HG02642 (cell line): ENCODE data around the gene FAF1.
"Not testable (repeated sequence)": the region's sequence is repeated elsewhere in the genome, so short reads cannot be mapped to it uniquely, and the experiment has no call there.

Source experiments
- ATAC-seq: cut with Tn5 transposase; IDR thresholded peaks from one replicate; pipeline ENCODE4 v1.9.1; 2021; ENCODE audit warnings: mild to moderate bottlenecking; ENCODE audit not compliant: unreplicated experiment, poor library complexity

The FAF1 gene

DNA sequence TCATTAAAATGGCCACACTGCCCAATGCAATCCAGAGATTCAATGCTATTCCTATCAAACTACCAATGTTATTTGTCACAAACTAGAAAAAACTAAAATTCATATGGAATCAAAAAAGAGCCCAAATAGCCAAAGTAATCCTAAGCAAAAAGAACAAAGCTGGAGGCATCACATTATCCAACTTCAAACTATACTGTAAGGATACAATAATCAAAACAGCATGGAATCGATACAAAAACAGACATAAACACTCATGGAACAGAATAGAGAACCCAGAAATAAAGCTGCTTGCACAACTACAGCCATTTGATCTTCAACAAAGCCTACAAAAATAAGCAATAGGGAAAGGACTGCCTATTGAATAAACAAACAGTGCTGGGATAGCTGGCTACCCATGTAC, 100.4 kb downstream of the FAF1 start:
- ATAC-seq = no peak

DNA sequence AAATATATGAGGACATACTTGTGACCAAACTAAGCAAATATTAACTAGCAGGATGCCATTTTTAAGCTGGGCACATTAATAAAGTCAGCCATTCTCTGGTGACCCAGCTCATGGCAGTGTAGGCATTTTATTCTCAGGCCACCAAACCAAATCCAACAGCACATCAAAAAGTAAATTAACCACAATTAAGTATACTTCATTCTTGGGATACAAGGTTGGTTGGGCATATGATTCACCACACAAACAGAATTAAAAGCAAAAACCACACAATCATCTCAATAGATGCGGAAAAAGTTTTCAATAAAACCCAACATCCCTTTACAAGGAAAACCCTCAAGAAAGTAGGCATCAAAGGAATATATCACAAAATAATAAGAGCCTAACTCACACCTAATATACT, 101.3 kb downstream of the FAF1 start:
- no peak for ATAC-seq

DNA sequence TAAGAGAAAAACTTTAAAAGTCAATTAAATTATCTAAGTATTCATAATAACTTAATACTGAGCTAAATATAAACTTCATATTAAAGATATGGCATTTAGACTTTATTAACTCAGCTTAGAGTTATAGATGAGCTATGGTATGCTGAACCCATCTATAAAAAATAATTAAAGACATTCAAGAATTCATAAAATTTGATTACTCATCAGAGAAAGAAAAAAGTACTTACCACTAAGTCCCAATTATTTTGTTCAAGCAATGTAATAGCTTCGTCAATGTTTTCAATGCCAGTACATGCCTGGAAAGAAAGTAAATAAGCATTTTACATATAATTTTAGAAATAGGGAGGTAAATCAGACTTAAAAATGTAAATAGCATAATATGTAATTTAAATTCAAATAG, 102.4 kb downstream of the FAF1 start:
- ATAC-seq = no peak

DNA sequence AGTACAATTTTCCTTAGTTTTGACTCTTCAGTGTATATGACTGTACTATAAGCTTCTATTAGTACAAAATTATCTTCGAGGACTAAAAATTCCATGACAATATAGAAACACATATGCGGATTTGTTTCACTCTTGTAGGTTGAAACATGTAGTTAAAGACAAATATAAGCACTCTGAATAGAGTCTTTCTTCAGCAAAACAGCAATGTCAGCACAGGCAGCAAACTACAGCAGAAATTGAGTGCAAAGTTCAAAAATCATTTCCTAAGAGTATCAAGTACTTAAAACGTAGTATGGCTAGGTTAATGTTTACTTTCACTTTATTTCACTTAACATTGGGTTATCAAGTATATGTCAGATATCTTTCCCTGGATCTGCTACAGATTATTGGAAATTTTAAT, 106.7 kb downstream of the FAF1 start:
- no peak for ATAC-seq

DNA sequence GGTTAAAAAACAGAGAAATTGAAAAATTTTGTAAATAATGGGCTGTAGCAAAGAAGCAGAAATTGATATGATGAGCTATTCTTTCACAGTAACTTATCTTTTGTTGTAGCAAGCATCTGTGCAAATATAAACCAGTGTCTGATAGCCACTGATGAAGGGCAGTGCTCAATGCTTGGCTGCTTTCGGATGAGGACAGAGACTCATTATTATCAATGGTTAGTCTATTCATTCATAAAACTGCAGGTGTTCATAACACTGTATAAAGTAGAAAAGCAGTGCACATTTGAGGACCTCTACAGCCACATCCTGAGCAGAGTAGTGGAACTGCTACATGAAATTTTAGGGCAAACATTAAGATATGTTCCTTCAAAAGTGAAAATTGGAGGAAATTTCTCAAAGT, 107.2 kb downstream of the FAF1 start:
- ATAC-seq = no peak

DNA sequence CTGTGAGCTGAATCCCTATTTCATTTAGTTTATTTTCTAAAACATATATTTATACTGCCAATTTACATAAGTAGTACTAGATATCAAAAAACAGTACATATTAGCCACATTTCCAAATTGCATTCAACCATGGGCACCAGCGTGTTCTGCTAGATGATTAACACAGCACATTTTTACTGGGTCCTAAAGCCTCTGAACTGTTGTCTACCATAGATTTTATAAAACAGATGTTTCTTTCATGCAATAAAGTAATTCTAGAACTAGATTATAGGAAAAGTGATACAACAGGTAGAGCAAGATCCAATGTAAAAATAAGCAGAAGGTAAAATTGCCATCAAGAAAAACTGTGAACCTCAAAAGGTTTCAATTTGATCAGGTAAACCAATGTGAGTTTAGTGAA, 108.6 kb downstream of the FAF1 start:
- ATAC-seq = no peak

DNA sequence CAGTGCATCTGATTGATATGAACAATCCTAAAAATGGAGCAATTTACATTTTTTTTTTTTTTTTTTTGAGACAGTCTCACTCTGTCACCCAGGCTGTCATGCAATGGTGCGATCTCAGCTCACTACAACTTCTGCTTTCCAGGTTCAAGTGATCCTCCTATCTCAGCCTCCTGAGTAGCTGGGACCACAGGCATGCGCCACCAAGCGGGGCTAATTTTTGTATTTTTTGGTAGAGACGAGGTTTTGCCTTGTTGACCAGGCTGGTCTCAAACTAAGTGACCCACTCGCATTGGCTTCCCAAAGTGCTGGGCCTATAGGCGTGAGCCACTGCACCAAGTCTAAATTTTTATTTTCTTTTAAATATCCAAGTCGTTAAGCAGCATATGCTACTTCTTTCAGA, 109.0 kb downstream of the FAF1 start:
- no peak for ATAC-seq

DNA sequence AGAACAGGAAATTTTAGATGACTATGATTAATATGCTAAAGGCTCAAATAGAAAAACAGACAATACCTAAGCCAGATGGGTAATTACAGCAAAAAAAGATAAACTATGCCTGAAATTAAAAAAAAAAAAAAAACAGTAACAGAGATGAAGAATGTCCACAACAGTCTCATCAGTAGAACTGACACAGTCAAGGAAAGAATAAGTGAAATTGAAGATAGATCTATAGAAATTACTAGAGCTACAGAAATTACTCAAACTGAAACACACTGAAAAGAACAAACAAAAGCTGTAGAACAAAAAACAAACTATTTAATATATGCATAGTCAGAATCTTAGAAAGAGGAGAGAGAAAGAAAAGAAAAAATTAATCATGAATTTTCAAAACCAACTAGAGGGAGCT, 112.8 kb downstream of the FAF1 start:
- ATAC-seq = no peak

DNA sequence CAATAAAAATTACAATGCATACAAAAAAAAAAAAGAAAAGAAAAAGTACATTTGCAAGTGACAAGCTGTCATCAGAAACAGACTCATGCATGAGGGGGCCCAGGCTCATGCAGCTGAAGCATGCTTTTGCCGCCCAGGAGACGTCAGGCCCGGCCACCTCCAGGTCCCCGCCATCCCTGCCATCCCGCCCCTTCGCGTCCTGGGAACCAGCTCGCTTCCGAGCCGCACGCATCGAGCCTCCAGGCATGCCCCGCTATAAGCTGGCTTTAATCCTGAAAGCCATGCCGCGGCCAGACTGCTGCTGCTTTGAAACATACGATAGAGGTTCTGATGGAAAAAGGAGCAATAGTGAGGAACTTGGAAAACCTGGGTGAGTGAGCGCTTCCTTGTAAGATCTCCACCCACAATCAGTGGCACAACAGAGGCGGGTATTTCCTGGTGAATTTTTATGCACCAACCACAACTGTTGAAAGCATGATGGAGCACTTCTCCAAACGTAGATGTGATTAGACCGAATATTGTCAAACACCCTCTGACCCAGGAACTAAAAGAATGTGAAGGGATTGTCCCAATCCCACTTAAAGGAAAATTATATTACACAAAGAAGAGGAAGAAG, 113.7 kb downstream of the FAF1 start:
- ATAC-seq = no peak

DNA sequence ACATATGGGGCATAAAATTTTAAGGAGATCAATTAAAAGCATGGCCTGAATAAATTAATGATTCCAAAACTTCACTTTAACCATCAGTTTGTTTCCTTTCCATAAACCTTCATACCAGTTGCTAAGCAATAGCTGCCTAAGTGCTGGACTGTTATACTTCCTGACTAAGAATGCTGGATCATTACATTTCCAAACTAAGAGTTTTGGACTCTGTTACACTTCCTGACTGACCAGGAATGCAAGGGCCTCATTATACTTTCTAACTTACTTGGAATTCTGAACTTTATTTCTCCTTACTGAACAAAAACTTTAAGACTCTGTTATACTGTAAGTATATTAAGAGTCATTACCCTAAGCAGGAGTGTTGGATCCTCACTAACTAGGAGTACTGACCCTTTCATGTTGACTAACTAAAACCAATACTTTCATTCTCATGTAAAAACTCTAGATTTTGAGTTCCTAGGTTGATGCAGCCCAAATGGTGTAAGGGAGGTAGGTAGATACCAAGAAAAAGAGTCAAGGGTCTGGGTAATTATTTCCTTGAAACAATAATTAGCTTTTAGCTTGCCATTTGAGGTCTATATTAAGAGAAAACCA, 118.2 kb downstream of the FAF1 start:
- ATAC-seq = no peak

DNA sequence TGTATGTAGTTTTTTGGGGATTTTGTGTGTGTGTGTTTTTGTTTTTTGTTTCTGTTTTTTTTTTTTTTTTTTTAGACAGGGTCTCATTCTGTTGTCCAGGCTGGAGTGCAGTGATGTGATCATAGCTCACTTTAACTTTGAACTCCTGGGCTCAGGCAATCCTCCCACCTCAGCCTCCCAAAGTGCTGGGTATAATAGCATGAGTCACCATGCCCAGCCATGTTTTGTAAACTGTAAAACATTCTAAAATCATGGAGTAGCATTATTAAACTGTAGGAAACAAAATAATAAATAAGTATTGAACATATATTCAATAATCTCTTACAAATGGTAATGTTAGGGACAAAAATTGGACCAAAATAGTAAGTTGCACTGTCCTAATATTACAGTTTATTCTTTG, 124.0 kb downstream of the FAF1 start:
- ATAC-seq = no peak

DNA sequence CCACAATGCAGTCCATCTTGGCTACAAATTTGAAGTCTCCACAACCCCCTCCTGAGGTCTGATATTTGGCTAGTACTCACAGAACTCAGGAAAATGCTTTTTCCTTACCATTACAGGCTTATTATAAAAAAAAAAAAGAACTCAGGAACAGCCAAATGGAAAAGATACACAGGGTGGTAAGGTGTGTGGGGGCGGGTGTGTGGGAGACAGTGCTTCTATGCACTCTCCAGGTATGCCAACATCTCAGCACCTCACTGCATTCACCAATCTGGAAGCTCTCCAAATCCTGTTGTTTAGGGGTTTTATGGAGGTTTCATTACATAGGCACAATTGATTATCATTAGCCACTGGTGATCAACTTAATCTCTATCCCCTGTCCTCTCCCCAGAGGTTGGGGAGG, 126.9 kb downstream of the FAF1 start:
- ATAC-seq = no peak

DNA sequence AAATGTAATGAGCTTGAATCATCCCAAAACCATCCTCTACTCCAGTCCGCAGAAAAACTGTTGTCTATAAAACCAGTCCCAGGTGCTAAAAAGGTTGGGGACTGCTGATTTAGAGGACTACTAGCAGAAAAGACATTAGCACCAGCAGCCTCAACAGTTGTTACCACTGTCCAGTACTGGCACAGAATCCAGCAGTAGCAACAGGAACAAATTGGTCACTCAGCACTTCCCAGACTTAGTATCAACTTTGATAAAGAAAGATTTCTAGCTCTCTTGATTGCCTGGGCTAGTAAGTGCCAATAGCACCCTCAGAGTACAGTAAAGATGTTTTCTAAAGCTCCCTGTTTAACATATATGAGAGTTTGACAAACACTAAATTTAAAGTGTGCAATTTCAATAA, 127.9 kb downstream of the FAF1 start:
- no peak for ATAC-seq

DNA sequence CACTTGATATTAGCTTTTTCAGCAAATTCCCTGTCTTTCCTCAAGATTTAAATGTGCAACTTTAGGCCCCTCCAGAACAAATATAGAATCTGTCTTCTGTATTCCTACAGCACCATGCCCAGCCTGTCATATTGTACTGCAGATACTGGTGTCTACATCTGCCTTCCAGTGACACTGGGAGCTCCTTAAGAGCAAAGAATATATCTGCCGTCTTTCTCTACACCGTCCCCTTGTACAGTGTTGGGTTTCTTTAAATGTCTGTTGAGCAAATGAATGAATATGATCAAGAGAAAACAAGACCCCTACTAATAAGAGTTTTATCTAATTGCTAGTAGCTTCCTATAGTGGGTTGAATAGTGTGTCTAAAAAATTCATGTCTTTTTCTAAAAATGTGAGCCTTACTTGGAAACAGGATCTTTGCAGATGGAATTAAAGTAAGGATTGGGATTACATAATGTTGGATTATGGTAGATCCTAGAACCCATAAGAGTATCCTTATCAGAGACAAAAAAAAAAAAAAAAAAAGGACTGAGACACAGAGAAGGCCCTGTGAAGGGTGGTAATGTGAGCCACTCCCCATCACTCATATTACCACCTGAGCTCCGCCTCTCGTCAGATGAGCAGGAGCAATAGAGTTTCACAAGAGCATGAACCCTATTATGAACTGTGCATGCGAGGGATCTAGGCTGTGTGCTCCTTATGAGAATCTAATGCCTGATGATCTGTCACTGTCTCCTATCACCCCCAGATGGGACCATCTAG, 128.6 kb downstream of the FAF1 start:
- ATAC-seq = no peak

DNA sequence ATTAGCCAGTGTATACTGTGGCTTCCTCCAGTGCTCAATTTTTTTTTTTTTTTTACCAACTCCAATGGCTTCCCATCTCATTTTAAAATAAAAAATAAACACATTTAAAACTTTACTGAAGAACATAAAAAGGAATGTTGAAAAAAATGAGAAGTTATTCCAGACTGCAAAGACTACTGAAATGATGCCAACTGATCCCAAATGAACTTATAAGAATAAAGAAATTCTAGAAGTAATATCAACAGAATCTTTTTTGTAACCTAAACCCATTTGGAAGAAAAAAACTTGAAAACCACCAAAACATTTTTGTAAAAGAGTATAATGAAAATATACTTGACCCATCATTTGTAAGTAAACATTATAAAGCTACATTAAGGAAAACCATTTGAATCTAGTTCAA, 129.4 kb downstream of the FAF1 start:
- no peak for ATAC-seq

DNA sequence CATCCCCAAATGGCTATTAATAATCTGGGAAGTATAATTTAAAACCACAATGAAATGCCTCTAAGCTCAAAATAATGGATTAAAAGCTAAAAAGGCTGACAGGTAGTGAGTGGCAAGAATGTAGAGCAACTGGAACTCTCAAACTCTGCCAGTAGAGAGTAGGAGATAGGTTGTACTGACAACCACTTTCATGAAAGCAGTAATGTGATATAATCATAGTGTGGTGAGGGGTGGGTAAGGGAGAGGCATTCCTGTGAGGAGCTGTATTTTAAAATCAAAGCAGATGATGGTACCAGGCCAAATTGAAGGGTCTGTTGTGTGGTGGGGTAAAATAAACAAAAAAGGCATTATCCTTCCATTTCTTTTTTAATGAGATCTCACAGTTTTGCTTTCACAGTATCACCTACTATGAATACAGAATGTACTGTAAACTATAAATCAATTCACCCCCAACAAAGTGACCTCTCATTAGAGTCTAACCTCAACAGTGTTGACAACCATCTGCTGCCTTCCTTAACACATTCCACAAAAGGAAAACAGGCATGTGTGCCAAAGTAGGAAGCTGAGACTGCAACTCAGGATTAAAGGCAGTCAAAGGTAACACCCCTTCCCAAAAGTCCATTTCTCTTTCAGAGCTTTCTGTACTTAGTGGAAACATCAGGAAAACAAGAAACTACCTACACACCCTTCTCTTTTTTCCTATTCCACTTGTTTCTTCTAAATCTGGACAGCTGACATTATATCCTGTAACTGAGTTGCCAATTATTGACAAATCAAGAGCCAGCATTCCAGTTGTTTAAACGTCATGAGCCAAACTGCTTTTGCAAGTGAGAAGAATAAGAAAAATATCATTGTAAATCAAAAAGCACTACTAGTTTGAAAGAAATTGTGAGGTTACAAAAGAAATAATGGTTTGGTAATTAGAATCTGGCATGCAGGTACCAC, 130.8 kb downstream of the FAF1 start:
- ATAC-seq = no peak

DNA sequence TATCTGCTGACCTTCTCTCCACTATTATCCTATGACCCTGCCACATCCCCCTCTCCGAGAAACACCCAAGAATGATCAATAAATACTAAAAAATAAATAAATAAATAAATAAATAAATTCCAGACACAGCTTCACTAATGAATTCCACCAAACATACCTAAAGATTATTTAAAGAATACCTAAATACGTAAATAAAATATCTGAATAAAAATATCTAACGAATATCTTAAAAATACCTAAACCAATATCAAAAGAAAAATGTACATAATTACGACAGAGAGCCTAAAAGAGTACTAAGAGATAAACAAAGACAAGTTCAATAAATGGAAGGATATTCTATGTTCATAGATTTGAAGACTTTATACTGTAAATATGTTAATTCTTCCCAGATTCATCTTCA, 132.5 kb downstream of the FAF1 start:
- ATAC-seq = no peak

DNA sequence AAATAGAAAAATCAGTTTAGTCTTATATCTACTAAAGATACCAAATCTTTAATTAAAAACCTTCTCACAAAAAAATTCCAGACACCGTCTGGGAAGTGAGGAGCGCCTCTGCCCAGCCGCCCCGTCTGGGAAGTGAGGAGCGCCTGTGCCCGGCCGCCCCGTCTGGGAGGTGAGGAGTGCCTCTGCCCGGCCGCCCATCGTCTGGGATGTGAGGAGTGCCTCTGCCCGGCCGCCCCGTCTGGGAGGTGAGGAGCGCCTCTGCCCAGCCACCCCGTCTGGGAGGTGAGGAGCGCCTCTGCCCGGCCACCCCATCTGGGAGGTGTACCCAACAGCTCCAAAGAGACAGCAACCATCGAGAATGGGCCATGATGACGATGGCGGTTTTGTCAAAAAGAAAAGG, 133.3 kb downstream of the FAF1 start:
- not testable (repeated sequence) for ATAC-seq

DNA sequence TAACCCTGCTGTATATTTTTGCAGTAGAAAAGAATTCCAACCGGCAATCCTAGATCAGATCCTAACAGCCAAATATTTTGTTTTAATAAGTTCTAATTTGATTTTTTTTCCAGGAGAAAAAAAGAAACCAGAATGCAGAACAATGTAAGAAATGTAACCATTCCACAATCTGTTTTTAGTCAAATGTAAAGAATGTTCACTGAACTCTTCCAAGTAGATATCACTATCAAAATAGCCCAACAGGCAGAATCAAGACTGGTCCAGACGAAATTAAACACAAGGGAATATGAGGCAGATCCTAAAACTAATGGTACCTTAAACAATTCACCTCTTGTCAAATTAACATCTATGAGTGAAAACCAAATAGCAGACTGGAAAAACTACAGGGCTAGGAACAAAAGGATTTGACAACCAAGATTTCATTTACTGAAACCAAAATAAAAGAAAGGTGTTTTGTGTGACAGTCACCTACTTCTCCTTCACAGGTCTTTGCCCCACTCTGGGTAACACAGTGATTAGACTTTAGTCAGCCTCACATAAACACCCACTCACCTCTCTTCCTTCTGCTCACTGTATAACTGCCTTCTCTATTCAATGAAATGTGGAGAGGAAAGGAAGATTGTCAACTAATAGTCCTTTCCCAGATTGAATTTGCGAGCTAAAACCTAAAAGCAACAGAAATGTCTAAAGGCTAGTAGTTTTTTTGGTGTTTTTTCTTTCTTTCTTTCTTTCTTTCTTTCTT, 137.9 kb downstream of the FAF1 start:
- no peak for ATAC-seq

DNA sequence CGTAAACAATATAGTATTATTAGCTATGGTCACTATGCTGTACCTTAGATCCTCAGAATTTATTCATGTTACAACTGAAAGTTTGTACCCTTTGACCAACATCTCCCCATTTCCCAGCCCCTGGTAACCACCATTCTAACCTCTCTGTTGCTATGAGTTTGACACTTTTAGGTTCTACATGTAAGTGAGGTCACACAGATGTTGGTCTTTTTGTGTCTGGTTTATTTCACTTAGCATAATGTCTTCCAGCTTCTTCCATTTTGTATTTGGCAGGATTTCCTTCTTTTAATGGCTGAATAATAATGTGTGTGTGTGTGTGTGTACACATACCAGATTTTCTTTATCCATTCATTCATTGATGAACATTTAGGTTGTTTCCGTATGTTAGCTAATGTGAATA, 139.5 kb downstream of the FAF1 start:
- no peak for ATAC-seq
